Vagina (tissue), 2 donors: ENCODE data around the gene AURKA. TPM values are rescaled to one million over a fixed set of nuclear protein-coding genes. Genes with fewer than 3 reads are reported as not detected.

Experiments used
- DNase-seq, 2 donors: peaks; one replicate each; pipeline ENCODE4 v3.0.0-alpha.2; 2017; ENCODE audit errors: extremely low spot score in 2 of 2
- H3K27ac ChIP-seq: fragments of 200-600 bp; sonication (generic); one replicate; pipeline ENCODE4 v1.5.1; 2019
- H3K27me3 ChIP-seq: fragments of 200-600 bp; sonication (generic); one replicate; pipeline ENCODE4 v1.5.1; 2019
- H3K36me3 ChIP-seq, 2 donors: fragments of 200-600 bp; sonication (generic); one replicate each; pipeline ENCODE4 v1.5.1; 2017 to 2019
- H3K4me1 ChIP-seq: fragments of 200-600 bp; sonication (generic); one replicate; pipeline ENCODE4 v1.5.1; 2019
- H3K4me3 ChIP-seq, 2 donors: fragments of 200-600 bp; sonication (generic); 1 replicate in 1 of 2; 2 replicates in 1 of 2; pipeline ENCODE4 v1.5.1; 2016 to 2019
- H3K9me3 ChIP-seq: fragments of 200-600 bp; sonication (generic); one replicate; pipeline ENCODE4 v1.5.1; 2019
- CTCF ChIP-seq, 3 experiments: fragments of 450-650 bp in 2 of 3; fragments of 200-600 bp in 1 of 3; sonication (generic) in 1 of 3; IDR thresholded peaks; one replicate each; pipeline ENCODE4 v1.5.1; 2017 to 2019; ENCODE audit warnings: antibody characterized with exemption in 3 of 3, mild to moderate bottlenecking in 2 of 3, moderate library complexity in 2 of 3
- POLR2A ChIP-seq, 2 donors: fragments of 450-650 bp; IDR thresholded peaks; one replicate each; pipeline ENCODE4 v1.6.1; 2017; ENCODE audit warnings: antibody characterized with exemption in 2 of 2, mild to moderate bottlenecking in 2 of 2, moderate library complexity in 2 of 2
- POLR2AphosphoS5 ChIP-seq, 2 donors: sonication (generic); formaldehyde crosslinking; IDR thresholded peaks; one replicate each; pipeline ENCODE4 v1.9.0; 2017; ENCODE audit warnings: antibody characterized with exemption in 2 of 2, mild to moderate bottlenecking in 2 of 2, low read depth in 1 of 2; ENCODE audit not compliant: insufficient read depth in 1 of 2
- intact Hi-C: fragments of 100-400 bp; cut with DNase I; formaldehyde crosslinking; loops from one replicate; pipeline ENCODE4 v1.15.1; 2023
- total RNA-seq: library from RNA; depleted of rRNA; stranded (reverse); fragments of >200 nt; gene quantifications from one replicate; pipeline ENCODE4 v1.2.3, GENCODE V29; 2016

AURKA gene
- total RNA-seq, 1 donor from 2014 or later = 2.2 TPM

- no peak overlapping the region for H3K27ac ChIP-seq
- no peaks in the 10 kb centered on the region for H3K4me1 ChIP-seq
- H3K27me3 ChIP-seq = no peaks in the 10 kb centered on the region
- DNase-seq = peak in 1 of 2 donors; percentile 60
- H3K36me3 ChIP-seq = no peaks in the 10 kb centered on the region
- H3K4me3 ChIP-seq = no peak overlapping the region
- no peak for TF ChIP-seq POLR2AphosphoS5 (IDR thresholded peaks at IDR 0.05; ENCODE audit: insufficient read depth in 1 of 2, low read depth in 1 of 2)
- TF ChIP-seq CTCF (IDR thresholded peaks at IDR 0.05) = no peak
- no peak for TF ChIP-seq POLR2A (IDR thresholded peaks at IDR 0.05)
- intact Hi-C loops = no loop called here
- H3K9me3 ChIP-seq = no peaks in the 10 kb centered on the region
Observed at GRCh38 chr20:56424931-56425330, 32.9 kb upstream of the AURKA start.

GRCh38 chr20:56423886-56424285 is 31.9 kb upstream of the AURKA start:
- TF ChIP-seq POLR2A (IDR thresholded peaks at IDR 0.05) = no peak
- TF ChIP-seq POLR2AphosphoS5 (IDR thresholded peaks at IDR 0.05; ENCODE audit: insufficient read depth in 1 of 2, low read depth in 1 of 2) = no peak
- no peak for TF ChIP-seq CTCF (IDR thresholded peaks at IDR 0.05)
- Histone ChIP-seq H3K27ac (no peak overlapping the region), H3K4me3 (no peak overlapping the region), H3K27me3 (no peaks in the 10 kb centered on the region), H3K36me3 (no peaks in the 10 kb centered on the region), H3K9me3 (no peaks in the 10 kb centered on the region), H3K4me1 (no peaks in the 10 kb centered on the region)
- no peak for DNase-seq
- intact Hi-C loops = no loop called here

DNA sequence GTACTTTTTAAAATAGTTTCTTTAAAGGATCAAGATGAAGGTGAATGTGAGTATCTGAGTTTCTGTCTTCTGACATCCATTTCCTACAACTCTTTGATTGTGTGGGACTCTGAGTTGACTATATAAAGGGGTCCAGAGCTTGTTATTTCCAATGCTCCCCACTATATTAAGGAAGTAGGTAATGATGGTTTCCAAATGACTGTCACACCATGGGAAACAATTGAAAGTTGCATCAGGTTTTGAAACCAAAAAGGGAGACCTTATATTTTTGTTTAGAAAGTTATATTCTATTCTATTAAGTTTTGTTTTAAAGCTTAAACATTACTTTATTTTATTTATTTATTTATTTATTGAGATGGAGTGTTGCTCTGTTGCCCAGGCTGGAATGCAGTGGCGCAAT is 31.2 kb upstream of the AURKA start:
- no peaks in the 10 kb centered on the region for H3K9me3 ChIP-seq
- H3K27ac ChIP-seq = no peak overlapping the region
- intact Hi-C loops = no loop called here
- TF ChIP-seq POLR2A (IDR thresholded peaks at IDR 0.05) = no peak
- no peak for TF ChIP-seq CTCF (IDR thresholded peaks at IDR 0.05)
- TF ChIP-seq POLR2AphosphoS5 (IDR thresholded peaks at IDR 0.05; ENCODE audit: insufficient read depth in 1 of 2, low read depth in 1 of 2) = no peak
- no peak for DNase-seq
- H3K4me1 ChIP-seq = no peaks in the 10 kb centered on the region
- no peaks in the 10 kb centered on the region for H3K27me3 ChIP-seq
- no peaks in the 10 kb centered on the region for H3K36me3 ChIP-seq
- H3K4me3 ChIP-seq = no peak overlapping the region

- Histone ChIP-seq H3K27me3 (no peaks in the 10 kb centered on the region), H3K27ac (no peak overlapping the region), H3K36me3 (no peaks in the 10 kb centered on the region), H3K4me3 (no peak overlapping the region), H3K4me1 (no peaks in the 10 kb centered on the region), H3K9me3 (no peaks in the 10 kb centered on the region)
- TF ChIP-seq POLR2AphosphoS5 (IDR thresholded peaks at IDR 0.05; ENCODE audit: insufficient read depth in 1 of 2, low read depth in 1 of 2) = no peak
- no peak for TF ChIP-seq POLR2A (IDR thresholded peaks at IDR 0.05)
- TF ChIP-seq CTCF (IDR thresholded peaks at IDR 0.05) = no peak
- intact Hi-C loops = no loop called here
- peak in 1 of 2 donors; percentile 42 for DNase-seq
Observed at GRCh38 chr20:56422824-56423189, 30.8 kb upstream of the AURKA start.

- intact Hi-C loops = no loop called here
- Histone ChIP-seq H3K27me3 (no peaks in the 10 kb centered on the region), H3K36me3 (no peaks in the 10 kb centered on the region), H3K4me1 (no peaks in the 10 kb centered on the region), H3K27ac (no peak overlapping the region), H3K9me3 (no peaks in the 10 kb centered on the region), H3K4me3 (no peak overlapping the region)
- TF ChIP-seq CTCF (IDR thresholded peaks at IDR 0.05) (no peak), POLR2AphosphoS5 (IDR thresholded peaks at IDR 0.05; ENCODE audit: insufficient read depth in 1 of 2, low read depth in 1 of 2) (no peak), POLR2A (IDR thresholded peaks at IDR 0.05) (no peak)
- peak in 1 of 2 donors; percentile 60 for DNase-seq
Observed at GRCh38 chr20:56422076-56422823, 30.2 kb upstream of the AURKA start.
